ENCODE measurements around the gene CDH4.

Gene CDH4

DNA sequence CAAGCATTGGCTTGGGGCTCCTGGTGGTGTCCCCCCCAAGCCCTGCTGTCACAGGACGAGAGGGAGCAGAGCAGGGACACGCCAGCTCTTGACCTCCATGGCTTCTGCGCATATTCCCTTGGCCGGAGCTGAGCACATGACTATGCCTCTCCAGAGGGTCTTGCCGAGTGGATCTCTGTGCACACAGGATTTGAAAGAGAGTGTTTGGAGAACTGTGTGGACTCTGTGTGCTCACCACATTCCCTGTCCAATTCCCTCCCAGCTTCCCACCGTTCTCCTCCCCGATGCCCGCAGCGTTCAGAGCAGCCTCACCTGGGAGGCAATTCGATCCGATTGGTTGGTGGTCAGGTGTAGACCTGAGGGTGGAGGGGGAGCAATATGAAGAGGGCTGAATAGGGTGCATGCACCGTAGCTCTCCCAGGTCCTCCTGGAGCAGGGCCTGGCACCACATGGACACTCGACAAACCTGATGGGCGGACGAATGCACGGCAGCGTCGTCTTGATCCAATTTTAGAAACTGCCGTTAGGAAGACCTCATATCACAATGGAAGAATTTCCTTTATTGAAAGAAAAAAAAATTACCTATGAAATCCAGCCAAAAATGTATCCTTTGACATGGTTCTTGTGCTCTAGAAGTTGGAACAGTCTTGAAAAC is 287.8 kb downstream of the CDH4 start:
- no peak overlapping the region for H2AFZ ChIP-seq (ENCODE audit: low read depth, low read length, severe bottlenecking)
- no peak overlapping the region for H3K9ac ChIP-seq (ENCODE audit: low read length)
- H3K36me3 ChIP-seq (ENCODE audit: low read length) = no peaks in the 10 kb centered on the region
- no peaks in the 10 kb centered on the region for H3F3A ChIP-seq (ENCODE audit: insufficient read depth)
- H4K20me1 ChIP-seq (ENCODE audit: low read depth, low read length) = no peaks in the 10 kb centered on the region
- no peak for TF ChIP-seq EZH2phosphoT487 (conservative IDR thresholded peaks at IDR 0.05; ENCODE audit: low read length)
- TF ChIP-seq CTCF (IDR thresholded peaks at IDR 0.05; ENCODE audit: insufficient read depth, low read length, poor library complexity, severe bottlenecking) = no peak
- H3K9me2 ChIP-seq (replicated peaks; ENCODE audit: insufficient read depth, low read length) = no peaks in the 10 kb centered on the region
- no peaks in the 10 kb centered on the region for H3K79me2 ChIP-seq (ENCODE audit: insufficient read depth, low read length)
- H3K4me3 ChIP-seq (ENCODE audit: insufficient read depth, low read length, poor library complexity, severe bottlenecking) = no peak overlapping the region
- no peak overlapping the region for H3K27ac ChIP-seq (ENCODE audit: low read depth, low read length)
- H3K4me2 ChIP-seq (ENCODE audit: low read depth, low read length, poor library complexity, severe bottlenecking) = no peak overlapping the region
- no peaks in the 10 kb centered on the region for H3K27me3 ChIP-seq (ENCODE audit: low read length)
- H3K9me3 ChIP-seq (ENCODE audit: insufficient read depth, low read length) = no peaks in the 10 kb centered on the region

DNA sequence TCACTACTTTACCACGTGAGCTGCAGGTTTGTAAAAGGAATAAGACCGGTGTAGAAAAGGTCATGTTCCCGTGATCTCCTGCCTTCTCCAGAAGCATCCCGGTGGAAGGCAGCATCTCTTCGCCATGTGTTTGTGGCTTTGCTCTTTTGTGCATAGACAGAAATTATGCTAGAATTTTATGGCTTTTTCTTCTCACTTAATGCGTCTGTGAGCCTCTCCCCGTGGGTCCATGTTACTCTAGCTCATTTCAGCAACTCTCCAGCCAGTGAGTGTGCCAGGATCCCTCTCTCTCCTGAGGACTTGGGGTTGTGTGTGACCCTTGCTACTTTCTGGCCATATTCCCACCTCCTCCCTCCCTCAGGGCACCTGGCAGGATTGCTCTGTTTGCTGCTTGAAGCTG is 289.5 kb downstream of the CDH4 start:
- Histone ChIP-seq H3K9me2 (replicated peaks; ENCODE audit: insufficient read depth, low read length) (no peaks in the 10 kb centered on the region), H3K79me2 (ENCODE audit: insufficient read depth, low read length) (no peaks in the 10 kb centered on the region), H3K9me3 (ENCODE audit: insufficient read depth, low read length) (no peaks in the 10 kb centered on the region), H3K9ac (ENCODE audit: low read length) (no peak overlapping the region), H4K20me1 (ENCODE audit: low read depth, low read length) (no peaks in the 10 kb centered on the region), H3K4me2 (ENCODE audit: low read depth, low read length, poor library complexity, severe bottlenecking) (no peak overlapping the region), H2AFZ (ENCODE audit: low read depth, low read length, severe bottlenecking) (no peak overlapping the region), H3K36me3 (ENCODE audit: low read length) (no peaks in the 10 kb centered on the region), H3F3A (ENCODE audit: insufficient read depth) (no peaks in the 10 kb centered on the region), H3K27ac (ENCODE audit: low read depth, low read length) (no peak overlapping the region), H3K4me3 (ENCODE audit: insufficient read depth, low read length, poor library complexity, severe bottlenecking) (no peak overlapping the region), H3K27me3 (ENCODE audit: low read length) (no peaks in the 10 kb centered on the region)
- TF ChIP-seq EZH2phosphoT487 (conservative IDR thresholded peaks at IDR 0.05; ENCODE audit: low read length) (no peak), CTCF (IDR thresholded peaks at IDR 0.05; ENCODE audit: insufficient read depth, low read length, poor library complexity, severe bottlenecking) (no peak)

- no peak for TF ChIP-seq EZH2phosphoT487 (conservative IDR thresholded peaks at IDR 0.05; ENCODE audit: low read length)
- no peak for TF ChIP-seq CTCF (IDR thresholded peaks at IDR 0.05; ENCODE audit: insufficient read depth, low read length, poor library complexity, severe bottlenecking)
- no peaks in the 10 kb centered on the region for H3K27me3 ChIP-seq (ENCODE audit: low read length)
- H3K9me3 ChIP-seq (ENCODE audit: insufficient read depth, low read length) = no peaks in the 10 kb centered on the region
- no peaks in the 10 kb centered on the region for H3K79me2 ChIP-seq (ENCODE audit: insufficient read depth, low read length)
- no peaks in the 10 kb centered on the region for H3K36me3 ChIP-seq (ENCODE audit: low read length)
- H3K4me2 ChIP-seq (ENCODE audit: low read depth, low read length, poor library complexity, severe bottlenecking) = no peak overlapping the region
- H3F3A ChIP-seq (ENCODE audit: insufficient read depth) = no peaks in the 10 kb centered on the region
- H3K4me3 ChIP-seq (ENCODE audit: insufficient read depth, low read length, poor library complexity, severe bottlenecking) = no peak overlapping the region
- H2AFZ ChIP-seq (ENCODE audit: low read depth, low read length, severe bottlenecking) = no peak overlapping the region
- no peaks in the 10 kb centered on the region for H3K9me2 ChIP-seq (replicated peaks; ENCODE audit: insufficient read depth, low read length)
- no peak overlapping the region for H3K27ac ChIP-seq (ENCODE audit: low read depth, low read length)
- no peaks in the 10 kb centered on the region for H4K20me1 ChIP-seq (ENCODE audit: low read depth, low read length)
- H3K9ac ChIP-seq (ENCODE audit: low read length) = no peak overlapping the region
These were observed 291.0 kb downstream of the CDH4 start for GRCh38 chr20:61543086-61543485.
